Eye (tissue), 1 donor: ENCODE results near the gene TIGAR.

Source experiments
- DNase-seq: peaks from one replicate; pipeline ENCODE4 v3.0.0-alpha.2; 2015

Gene TIGAR

DNA sequence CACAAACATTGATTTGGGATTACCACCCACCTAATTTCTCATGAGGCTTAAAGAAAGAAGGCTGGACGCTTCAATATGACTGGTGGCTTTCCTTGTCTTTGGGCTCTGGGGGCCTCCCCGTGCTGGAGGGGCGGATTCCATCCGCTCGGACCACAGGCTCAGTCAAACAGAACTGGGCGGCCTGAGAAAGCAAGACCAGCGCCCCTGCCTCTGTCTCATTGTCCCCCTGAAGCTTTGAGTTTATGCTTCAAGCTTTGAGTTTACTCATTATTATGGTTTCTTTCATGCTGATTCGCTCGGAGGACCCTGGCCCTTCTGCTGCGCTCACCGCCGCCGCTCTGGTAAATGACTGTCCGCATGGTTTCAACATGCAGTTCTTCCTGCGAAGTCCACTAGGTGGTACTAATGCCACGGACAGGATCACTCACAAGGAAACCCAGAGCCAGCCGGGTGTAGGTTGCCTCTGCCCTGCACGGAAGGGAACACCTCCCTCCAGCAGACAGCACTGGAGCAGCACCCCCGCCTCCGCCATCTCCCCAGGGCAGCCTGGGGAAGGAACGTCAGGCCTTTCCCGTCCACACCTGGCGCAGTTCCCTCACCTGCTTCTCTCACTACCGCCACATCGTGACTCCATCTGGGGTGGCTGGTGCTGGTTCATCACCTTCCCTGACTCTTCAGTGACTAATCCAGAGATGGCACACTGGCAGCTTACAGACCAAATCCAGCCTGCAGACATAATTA is 13.2 kb upstream of the TIGAR start:
- peak; percentile 94 for DNase-seq

DNA sequence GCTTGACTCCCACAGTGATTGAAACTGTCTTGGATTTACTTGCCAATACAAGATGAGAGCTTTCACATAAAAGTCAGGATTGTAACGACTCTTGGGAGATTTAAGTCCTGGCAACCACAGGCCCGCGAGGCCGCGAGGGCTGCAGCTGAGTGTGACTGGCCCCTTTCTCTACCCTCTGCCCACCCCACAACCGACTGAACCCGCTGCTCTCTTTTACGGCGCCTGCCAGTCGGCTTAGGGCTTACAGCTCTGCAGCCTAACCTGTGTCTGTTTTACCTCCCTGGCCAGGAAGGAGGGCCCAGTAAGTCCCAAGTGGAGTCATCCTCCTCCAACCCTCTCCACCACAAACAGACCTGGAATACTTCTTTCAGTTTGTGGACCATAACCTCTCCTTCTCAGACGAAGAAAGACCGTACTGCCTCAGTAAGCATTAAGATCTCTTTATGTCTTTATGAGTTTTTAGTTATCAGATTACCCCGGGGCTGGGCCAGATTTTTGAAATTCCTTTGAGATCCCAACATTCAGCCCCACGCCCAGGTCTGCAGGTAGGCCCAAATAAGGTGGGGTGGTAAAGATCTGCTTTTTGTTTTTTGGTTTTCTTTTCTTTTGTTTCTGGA is 12.6 kb upstream of the TIGAR start:
- no peak for DNase-seq

DNA sequence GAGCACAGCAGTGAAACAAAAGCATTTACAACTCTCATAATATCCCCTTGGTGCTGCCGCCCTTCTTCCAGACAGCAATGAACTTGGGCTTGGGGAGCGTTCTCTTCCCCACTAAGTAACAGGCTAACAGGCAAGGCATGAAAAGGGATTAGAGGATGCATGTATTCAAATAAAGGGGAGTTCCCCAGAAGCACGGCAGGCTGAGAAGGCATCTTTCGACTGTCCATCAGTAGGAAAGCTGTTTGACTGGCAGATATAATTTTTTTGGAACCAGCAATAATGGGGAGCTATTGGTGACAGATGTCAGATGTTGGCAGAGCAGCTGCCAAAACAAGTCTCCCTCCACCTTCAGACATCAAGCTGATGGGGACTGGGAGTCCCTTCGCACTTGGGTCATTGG is 9.2 kb upstream of the TIGAR start:
- DNase-seq = peak; percentile 71

DNA sequence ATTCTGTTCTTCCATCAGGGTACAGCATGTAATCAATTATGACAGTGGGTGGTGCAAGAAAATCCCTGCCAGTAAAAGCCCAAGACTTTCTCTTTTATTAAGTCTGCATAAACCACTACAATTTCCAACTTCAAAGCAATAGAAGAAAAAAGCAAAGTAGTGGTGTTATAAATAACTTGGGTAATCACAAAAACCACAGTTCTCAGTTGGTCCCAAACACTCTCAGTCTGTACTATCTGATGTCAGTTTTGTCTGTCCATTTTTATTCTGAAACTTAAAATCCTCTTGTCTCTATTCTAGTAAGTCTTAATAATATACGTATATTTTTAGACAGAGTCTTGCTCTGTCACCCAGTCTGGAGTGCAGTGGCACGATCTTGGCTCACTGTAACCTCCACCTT is 8.8 kb upstream of the TIGAR start:
- DNase-seq = no peak

DNA sequence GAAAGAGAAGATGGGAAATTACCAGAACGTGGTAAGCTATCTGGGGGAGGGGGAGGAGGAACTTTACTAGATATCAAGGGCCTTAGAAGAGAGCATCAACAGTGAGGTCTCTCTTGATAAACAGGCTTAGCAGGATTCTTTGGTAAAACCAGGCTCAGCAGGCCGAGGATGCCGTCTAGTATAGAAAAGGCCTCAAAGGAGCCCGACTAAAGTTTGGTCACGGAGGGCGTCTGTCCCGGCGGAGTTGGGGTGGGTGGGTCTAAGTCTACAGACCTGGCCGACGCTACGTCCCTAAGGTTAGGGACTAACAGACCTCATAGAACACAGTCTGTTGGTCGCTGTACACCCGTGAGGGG is 538 bp upstream of the TIGAR start:
- no peak for DNase-seq

DNA sequence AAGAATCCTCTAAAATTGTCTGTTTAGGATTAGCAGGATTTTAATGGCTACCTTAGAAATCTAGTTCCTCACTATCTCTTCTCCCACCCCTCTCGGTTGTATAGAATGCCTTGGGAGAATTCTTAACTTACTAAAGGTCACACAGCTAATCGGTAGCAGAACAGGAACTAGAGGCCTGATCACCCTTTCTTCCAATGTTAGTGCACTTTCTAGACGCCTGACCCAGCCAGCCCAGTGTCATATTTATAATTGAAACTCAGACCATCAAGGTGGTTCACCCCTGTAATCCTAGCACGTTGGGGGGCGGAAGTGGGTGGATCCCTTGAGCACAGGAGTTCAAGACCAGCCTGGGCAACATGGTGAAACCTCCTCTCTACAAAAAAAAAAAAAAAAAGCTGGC is 1.7 kb downstream of the TIGAR start:
- DNase-seq = no peak

DNA sequence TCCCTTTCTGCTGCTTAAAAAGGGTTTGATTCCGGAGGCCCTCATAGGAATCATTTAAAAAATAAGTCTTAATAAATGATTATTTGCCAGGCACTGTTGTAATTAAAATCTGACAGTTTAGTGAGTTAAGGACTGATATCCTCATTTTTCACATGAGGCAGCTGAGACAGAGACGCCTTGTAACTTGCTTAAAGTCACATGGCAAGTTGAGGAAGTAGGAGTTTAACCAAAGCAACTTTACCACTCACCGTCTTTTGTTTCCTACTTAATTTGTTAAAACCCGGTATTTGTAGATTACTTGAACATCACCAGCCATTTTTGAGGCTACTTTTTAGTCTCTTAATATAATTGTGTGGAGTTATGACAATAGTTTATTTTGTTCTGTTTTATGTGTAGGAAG is 2.4 kb downstream of the TIGAR start:
- no peak for DNase-seq

DNA sequence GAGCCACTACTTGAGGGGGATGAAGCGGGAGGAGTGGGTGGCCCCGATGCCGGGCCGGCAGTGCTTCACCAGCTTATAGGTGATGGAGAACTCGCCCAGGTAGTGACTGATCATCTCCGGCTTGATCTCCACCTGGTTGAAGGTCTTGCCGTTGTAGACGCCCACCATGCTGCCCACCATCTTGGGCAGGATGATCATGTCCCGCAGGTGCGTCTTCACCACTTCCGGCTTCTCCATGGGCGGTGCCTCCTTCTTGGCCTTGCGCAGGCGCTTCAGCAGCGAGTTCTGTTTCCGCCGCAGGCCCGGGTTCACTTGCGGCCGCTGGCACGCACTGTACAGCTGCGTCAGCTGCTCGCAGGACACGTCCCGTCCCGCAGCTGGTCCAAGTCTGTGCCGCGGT is 3.4 kb downstream of the TIGAR start:
- DNase-seq = no peak

DNA sequence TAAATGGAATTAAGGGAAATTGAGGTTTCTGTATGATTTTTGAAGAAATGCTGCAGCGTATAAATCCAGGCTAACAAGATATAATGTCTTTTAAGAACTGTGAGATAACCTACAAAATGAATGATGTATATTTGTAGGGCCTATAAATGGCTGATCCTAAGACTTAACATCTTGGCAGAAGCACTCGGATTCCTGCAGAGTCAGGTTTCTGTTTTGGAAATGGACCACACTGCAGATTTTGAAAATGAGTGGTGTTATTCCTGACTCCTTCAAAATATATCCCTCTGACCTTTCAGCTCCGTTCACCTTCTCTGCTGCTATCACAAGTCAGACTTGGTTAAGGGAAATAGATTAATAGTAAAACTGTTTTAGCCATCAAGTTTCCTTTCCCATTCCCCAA is 5.0 kb downstream of the TIGAR start:
- no peak for DNase-seq

DNA sequence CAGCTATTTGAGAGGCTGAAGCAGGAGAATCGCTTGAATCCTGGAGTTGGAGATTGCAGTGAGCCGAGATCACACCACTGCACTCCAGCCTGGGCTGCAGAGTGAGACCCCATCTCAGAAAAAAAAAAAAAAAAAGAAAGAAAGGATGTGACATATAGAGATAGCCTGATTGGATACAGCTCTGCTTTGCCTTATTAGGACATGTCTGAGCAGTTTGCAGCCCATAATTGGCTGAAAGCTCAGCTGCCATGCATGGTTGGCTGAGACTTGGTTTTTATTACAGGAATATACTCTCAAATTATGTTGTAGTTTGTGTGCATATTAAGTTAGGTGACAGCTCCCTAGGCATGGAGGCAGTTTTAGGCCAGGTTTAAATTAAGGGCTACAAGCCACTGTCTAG is 6.3 kb downstream of the TIGAR start:
- no peak for DNase-seq

DNA sequence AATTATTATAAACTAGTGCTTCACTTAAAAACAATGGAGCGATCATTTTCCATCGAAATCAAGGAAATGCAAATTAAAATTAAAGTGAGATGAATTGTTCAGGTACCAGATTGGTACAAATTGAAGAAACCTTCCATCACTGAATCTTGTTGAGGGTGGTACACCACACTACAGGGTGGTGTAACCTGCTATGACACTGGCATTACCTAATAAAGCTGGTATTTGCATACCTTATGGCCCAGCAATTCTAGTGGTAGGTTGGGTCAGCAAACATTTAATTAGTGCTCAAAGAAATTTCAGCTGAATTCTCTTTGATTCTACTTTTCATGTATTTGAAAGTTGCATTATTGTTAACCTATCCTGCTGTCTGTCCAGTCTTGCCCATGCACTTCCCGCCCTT is 9.2 kb downstream of the TIGAR start:
- no peak for DNase-seq

DNA sequence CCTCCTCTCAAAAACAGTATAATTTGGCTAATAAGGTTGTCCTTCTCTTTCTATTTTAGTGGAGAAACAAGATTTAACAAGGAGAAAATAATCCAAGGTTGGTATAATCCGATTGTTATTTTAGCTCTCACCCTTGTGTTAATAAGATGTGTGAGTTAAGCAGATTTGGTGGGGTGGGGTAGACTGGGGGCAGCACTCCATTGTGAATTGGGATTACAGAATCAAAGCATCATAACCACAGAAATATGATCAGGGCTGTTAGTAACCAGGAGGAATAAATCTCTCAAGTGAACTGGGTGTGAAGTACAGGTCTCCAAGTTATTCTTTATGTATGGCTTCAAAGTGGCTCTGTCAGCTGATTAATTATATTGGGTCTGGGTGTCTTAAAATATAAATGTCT is 10.2 kb downstream of the TIGAR start:
- DNase-seq = no peak

DNA sequence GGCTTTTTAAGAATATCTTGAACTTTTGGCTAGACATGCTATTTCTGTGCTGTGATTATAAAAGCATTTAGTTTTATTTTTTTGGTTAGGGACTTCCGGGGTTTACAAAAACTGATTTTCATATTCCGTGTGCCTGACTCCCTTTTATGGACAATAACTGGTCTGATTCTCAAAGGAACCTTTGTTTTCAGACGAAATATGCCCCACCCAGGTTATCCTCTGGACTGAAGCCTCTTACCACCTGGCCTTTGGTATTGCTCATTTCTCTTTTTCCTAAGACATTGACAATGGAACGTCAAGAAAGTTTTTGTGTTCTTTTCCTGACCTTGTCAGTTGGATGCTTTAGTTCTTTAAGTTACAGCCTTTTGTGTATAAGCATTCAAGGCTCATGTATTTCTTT is 10.8 kb downstream of the TIGAR start:
- no peak for DNase-seq

DNA sequence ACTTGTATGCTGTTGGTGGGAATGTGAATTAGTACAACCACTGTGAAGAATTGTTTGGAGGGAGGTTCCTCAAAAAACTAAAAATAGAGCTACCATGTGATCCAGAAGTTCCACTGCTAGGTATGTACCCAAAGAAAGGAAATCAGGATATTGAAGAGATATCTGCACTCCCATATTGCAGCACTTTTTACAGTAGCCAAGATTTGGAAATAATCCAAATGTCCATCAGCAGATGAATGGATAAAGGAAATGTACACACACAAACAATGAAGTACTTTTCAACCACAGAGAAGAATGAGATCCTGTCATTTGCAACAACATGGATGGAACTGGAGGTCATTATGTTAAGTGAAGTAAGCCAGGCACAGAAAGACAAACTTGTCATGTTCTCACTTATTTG is 25.9 kb downstream of the TIGAR start:
- DNase-seq = no peak

DNA sequence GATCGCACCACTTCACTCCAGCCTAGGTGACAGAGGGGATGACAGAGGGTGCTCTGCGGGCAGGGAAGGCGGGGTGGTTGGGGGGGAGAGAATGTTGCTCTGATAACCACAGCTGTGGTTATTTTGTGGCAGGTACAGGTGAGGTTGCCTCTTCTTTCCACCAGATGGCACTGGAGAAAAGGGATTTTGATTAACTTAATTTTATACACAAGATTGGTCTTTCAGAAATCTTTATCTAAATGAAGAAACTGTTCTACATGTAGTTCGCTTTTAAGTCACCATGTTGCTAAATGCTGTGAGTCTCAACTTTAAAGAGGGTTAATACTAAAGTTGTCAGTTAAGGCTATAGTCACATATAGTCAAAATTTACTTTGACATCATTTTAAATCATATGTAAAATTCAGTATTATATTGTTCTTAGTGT is 32.8 kb downstream of the TIGAR start:
- no peak for DNase-seq

DNA sequence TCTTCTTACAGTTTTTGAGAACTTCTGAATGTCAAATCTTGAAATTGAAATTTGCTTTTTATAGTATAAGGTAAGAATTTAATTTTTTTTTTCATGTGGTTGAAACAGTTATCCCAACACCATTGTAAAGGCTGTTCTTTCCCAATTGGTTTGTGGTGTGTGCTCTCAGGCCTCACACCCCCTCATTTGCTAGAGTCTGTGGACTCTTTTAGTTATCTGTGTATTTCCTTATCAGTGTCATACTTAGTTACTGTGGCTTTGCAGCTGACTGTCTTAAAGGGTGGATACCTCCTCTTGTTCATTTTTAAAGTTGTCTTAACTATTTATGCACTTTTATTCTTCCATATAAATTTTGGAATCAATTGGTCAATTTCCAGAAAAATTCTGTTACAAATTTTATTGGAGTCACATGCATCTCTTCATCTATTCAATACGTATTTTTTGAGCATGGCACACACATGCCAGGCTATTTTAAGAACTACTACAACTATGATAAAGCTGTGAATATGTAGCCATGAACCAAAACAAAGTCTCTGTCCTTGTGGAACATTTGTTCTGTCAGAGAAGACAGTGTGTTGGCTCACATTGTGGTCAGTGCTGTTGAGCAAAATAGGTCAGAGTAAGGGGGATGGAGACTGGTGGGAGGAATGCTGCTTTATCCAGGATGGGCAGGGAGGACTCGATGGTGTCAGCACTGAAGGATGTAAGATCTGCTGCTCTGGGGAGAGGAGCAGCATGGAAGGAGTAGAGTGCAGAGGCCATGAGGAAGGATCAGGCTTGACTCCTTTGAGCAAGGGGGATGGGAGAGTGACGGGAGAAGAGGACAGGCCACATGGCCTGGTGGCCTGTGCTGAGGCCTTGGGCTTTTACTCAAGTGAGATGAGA is 34.4 kb downstream of the TIGAR start:
- no peak for DNase-seq

DNA sequence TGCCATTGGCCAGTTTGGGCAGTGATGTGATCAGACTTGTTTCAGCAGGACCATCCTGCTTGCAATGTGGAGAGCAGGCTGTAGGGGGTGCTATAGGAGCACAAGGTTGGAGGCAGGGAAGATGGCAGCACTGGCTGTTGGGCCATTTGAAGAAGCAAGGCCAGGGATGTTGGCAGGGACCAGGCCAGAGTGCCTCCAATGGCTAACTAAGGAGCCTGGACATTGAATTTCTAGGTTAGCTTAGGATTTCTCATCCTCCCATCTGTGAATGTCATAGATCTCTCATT is 35.0 kb downstream of the TIGAR start:
- peak; percentile 27 for DNase-seq

DNA sequence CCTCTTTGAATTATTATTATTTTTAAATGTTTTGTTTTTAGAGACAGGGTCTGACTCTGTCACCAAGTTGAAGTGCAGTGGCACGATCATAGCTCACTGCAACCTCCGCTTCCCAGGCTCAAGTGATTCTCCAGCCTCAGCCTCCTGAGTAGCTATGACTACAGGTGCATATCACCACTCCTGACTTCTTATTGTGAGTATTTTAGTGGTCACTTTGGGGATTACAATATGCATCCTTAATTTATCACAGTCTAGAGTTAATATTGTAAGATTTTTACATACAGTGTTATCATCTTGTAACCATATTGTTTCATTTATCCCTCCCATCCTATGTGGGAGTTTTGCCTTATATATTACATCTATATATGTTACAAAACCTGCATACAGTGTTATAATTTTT is 45.1 kb downstream of the TIGAR start:
- no peak for DNase-seq

DNA sequence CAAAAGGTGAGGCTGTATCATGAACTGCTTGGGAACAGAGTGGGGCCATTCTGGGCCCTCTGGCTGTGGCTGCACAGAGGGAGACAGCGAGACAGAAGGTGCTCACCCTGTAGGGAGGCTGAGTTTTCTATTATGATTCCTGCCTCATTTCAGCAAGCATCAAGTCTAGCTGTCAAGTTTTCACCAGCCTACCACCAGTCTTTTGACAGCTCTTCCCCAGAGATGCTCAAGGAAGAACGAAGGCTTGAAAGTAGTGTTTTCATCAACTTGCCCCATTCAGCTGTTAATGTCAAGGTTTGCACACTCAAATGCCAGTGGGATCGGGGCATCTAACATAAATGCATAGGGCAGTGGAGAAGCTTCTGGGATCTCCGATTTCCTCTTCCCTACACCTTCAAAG is 48.5 kb downstream of the TIGAR start:
- peak; percentile 23 for DNase-seq

DNA sequence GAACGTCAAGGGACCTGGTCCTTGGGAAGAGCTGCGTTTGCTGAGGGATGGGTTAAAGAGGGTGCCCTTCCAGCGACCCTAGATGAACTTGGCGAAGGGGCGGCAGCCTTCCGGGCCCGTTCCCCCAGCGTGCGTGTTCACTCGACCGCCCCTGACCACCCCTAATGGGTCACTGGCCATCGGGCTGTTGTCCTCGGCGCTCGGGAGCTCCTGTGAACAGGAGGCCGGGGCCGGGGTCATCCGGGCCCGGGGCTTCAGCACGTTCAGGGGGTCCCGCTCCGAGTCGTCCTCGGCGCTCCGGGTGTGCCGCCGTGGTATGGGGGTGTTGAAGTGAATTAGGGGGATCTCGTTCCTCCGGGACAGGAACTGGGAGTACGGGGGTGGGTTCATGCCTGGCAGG is 49.3 kb downstream of the TIGAR start:
- no peak for DNase-seq

DNA sequence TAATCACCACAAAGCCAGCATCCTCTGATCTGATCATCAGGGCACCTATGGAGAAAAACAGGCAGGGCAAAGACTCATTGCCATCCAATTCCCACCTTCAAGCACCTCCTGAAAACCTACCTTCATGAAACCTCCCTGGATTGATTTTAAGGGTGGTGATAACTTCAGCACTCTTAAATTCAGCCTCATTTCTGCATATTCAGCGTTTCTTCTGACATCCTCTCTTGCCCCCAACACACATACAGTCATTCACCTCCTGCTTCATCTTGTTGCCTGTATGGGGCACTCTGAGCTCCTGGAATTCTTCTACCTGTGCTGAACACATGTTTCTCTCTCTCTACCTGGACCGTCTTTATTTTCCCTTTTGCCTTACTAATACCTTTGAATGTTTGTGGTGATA is 51.6 kb downstream of the TIGAR start:
- DNase-seq = no peak

DNA sequence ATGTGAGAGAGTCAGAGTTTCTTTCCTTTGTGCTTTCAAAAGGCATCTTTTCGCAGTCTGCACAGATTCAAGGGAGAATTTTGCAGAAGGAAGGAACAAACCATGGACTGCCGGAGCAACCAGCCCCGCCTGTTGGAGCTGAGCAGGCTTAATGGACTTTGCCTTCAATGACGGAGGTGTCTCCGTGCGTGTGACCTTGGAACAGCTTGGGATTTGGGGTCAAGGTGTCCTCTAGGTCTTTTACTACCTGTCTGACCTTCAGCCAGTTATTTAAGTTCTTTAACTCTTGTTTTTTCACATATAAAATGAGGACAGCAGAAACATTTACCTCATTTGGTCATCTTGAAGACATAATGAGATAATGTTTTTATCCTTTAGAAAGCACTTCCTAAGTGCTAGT is 54.4 kb downstream of the TIGAR start:
- DNase-seq = no peak

DNA sequence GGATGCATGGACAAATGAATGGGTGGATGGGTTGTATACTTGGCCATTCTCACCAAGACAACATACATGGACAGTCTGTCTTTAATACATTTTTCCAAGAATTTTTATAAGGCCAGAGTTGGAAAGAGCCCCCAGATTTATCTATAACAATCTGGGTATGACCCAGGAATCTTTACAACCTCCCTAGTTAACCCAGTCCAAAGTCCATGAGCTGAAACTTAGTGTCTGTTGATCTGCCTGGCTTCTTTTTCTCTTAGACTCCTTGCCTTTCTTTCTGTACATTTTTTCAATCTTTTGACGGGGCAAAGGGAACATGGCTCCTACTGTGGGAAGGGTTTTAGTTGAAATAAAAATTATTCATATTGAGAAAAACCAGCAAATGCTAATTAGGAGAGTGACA is 57.8 kb downstream of the TIGAR start:
- DNase-seq = no peak

DNA sequence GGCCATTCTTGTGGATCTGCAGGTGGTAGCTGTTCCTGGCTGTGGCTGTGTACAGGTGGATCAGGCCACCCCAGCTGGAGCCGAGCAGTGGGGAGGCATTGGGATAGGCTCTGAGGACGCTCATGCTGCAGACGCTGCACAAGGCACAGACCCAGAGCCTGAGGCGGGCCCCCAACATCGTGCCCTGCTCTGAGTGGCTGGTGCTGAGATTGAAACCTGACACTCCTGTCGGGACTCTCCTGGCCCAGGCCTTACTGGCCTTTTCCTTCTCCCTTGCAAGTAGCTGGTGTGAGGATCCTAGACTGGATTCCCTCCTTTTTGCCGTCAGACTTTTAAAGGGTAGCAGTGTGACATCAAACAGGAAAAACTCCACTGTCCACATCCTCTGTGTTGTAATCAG is 58.4 kb downstream of the TIGAR start, which contains the start of gene FGF23:
TSS of gene FGF23 (minus strand) at position 308 of the 400 bp plus-strand sequence. CDS start at position 178, 130 bp downstream.
- peak; percentile 73 for DNase-seq
